AG04450 (cell line): Measurements from ENCODE around the gene DOLK. TPM values are rescaled to one million over a fixed set of nuclear protein-coding genes. Genes with fewer than 3 reads are reported as not detected.
"Not testable (repeated sequence)": the region's sequence is repeated elsewhere in the genome, so short reads cannot be mapped to it uniquely, and the experiment has no call there.

ENCODE experiments used
- CTCF ChIA-PET: fragments of 300-600, 350-600 bp; formaldehyde crosslinking; extraction: SDS; loops from one replicate; lab custom pipeline; 2022; ENCODE audit warnings: antibody characterized with exemption, inconsistent platforms; lab: Charles Lee
- POLR2A ChIA-PET: fragments of 350-600 bp; formaldehyde crosslinking; extraction: SDS; loops from one replicate; lab custom pipeline; 2021; ENCODE audit warnings: antibody characterized with exemption, inconsistent platforms; lab: Yijun Ruan, JAX
- DNase-seq: peaks from one replicate; pipeline ENCODE4 v3.0.0-alpha.2; 2011; ENCODE audit warnings: low read depth, low spot score
- H3K27ac ChIP-seq: one replicate; pipeline ENCODE4 v1.5.1; 2012; ENCODE audit warnings: low read depth, low read length, control low read depth
- H3K27me3 ChIP-seq: one replicate; pipeline ENCODE4 v1.6.0; 2012; ENCODE audit warnings: low read length; ENCODE audit not compliant: control insufficient read depth, insufficient read depth
- H3K4me3 ChIP-seq: 2 replicates; pipeline ENCODE4 v1.5.1; 2011; ENCODE audit warnings: mild to moderate bottlenecking, low read depth, low read length, control low read depth
- H3K9me3 ChIP-seq: 2 replicates; pipeline ENCODE4 v1.5.1; 2012; ENCODE audit warnings: low read length; ENCODE audit not compliant: control insufficient read depth, insufficient read depth
- polyA plus RNA-seq: library from polyadenylated mRNA; depleted of rRNA; stranded (reverse); fragments of >200 nt; gene quantifications from 2 replicates; pipeline ENCODE4 v1.2.3, GENCODE V29; 2011
- TF ChIP-seq, protein P1 (sequence below): IDR thresholded peaks from 2 replicates; pipeline ENCODE4 v1.5.1; 2011; ENCODE audit warnings: low read depth, low read length, control low read depth, inconsistent platforms

Gene DOLK
- polyA plus RNA-seq, 1 experiment: 31.4 TPM

DNA sequence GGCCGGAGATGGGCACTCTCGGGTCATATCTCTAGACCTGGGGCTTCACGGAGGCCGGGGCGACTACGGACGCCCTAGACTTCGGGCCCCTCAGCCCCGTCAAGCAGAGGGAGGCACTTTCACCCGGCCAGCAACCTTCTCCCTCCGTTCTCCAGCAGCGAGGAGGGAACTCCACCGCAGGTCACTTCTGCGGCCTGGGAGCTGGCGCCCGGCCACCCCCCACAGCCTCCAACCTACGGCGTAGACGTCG, 201 bp downstream of the DOLK start:
- TF ChIP-seq, protein P1, sequence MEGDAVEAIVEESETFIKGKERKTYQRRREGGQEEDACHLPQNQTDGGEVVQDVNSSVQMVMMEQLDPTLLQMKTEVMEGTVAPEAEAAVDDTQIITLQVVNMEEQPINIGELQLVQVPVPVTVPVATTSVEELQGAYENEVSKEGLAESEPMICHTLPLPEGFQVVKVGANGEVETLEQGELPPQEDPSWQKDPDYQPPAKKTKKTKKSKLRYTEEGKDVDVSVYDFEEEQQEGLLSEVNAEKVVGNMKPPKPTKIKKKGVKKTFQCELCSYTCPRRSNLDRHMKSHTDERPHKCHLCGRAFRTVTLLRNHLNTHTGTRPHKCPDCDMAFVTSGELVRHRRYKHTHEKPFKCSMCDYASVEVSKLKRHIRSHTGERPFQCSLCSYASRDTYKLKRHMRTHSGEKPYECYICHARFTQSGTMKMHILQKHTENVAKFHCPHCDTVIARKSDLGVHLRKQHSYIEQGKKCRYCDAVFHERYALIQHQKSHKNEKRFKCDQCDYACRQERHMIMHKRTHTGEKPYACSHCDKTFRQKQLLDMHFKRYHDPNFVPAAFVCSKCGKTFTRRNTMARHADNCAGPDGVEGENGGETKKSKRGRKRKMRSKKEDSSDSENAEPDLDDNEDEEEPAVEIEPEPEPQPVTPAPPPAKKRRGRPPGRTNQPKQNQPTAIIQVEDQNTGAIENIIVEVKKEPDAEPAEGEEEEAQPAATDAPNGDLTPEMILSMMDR: no peak
- POLR2A ChIA-PET: no interaction called here
- CTCF ChIA-PET: no interaction called here
- no peak for DNase-seq
- peaks cover 5% of the 10 kb centered on the region; the same call in 1 of the 2 replicates for H3K9me3 ChIP-seq
- no peaks in the 10 kb centered on the region for H3K27me3 ChIP-seq
- H3K4me3 ChIP-seq: peak overlapping the region; percentile 94
- peak overlapping the region; percentile 70 for H3K27ac ChIP-seq

DNA sequence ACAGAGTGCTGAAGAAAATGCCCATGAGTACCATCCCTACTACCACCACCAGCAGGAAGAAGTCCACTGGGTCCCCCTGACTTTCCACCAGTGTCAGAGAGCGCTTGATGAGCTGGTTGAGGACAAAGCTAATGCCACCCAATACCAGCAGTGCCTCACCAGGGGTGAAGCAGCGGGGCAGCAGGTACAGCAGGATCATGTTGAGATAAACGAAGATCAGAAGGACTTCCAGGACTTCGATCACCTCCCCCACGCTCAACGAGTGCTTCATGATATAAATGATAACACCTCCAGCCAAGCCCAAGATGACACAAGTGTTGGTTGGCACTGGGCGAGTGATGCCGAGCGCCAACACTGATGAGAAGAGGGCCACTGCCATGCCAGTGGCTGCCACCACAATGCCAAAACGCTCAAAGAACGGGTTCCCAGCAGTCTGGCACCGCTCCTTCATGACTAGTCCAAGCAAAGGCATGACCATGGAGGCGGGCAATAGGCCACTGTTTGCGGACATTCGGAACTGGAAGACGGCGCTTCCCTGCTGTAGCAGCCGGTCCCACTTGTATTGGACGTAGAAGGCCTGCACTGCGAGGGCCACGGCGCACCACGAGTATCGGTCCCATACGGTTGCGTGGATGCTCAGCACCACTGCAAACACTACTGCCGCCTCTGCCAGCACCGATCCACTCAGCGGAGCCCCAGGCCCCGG, 679 bp downstream of the DOLK start:
- no peaks in the 10 kb centered on the region for H3K27me3 ChIP-seq
- ChIA-PET CTCF (no interaction called here), POLR2A (no interaction called here)
- TF ChIP-seq, protein P1: no peak
- peak overlapping the region; percentile 70 for H3K27ac ChIP-seq
- H3K9me3 ChIP-seq: peaks cover 5% of the 10 kb centered on the region; the same call in 1 of the 2 replicates
- no peak for DNase-seq
- H3K4me3 ChIP-seq: peak overlapping the region; percentile 94

DNA sequence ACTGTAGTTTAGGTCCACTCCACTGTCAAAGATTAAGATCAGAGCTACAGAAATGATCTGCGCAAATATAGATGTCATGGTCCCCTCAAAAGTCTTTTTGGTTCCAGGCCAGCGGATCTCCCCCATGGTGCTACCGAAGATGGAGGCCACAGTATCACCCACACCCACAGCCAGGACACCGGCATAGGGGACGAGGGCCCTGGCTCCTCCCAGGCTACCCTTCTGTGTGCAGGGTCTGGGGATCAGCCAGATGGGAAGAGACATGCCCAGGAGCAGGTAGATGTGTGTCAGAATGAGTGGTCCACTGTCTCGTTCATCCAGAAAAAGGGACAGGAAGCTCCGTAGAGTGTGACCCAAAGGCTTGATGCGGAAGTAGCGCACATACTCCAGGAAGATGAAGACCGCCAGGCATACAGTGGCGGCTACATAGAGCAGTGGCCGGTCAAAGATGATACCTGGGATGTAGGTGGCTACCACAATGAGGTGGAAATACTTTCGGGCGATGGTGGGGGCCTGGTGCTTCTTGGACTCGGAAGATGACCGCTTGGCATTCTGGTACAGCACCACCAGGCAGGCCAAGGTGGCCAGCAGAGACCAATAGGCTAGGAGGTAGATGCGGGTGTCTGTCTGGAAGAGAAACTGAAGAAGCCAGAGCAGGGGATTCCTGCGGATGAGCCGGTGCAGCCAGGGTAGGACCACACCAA, 1.5 kb downstream of the DOLK start:
- TF ChIP-seq, protein P1: no peak
- Histone ChIP-seq H3K4me3 (no peak overlapping the region), H3K9me3 (peaks cover 5% of the 10 kb centered on the region; the same call in 1 of the 2 replicates), H3K27me3 (no peaks in the 10 kb centered on the region), H3K27ac (peak overlapping the region; percentile 12)
- CTCF ChIA-PET: interaction anchor here (1.3 kb wide), 1 partner anchor 18 kb away, joined by 7 read pairs; no protein-coding TSS in a partner anchor
- DNase-seq: no peak
- POLR2A ChIA-PET: no interaction called here

DNA sequence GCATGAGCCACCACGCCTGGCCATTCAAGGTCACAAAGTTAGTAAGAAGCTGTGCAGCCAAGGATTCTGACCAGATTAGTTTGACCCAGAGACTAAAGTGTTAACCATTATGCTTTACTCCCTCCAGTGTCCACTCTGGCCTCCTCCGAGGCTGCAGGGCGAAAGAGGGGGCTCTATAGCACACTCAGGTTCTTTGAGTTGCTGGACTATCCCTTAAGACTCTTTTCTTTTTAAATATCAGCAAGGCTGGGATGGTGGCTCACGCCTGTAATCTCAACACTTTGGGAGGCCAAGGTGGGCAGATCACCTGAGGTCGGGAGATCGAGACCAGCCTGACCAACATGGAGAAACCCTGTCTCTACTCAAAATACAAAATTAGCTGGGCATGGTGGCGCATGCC, 2.4 kb downstream of the DOLK start:
- CTCF ChIA-PET: interaction anchor here (1.3 kb wide), 1 partner anchor 17 kb away, joined by 7 read pairs; no protein-coding TSS in a partner anchor
- POLR2A ChIA-PET, H3K4me3 ChIP-seq, H3K27me3 ChIP-seq, H3K9me3 ChIP-seq, DNase-seq, H3K27ac ChIP-seq: not testable (repeated sequence)

DNA sequence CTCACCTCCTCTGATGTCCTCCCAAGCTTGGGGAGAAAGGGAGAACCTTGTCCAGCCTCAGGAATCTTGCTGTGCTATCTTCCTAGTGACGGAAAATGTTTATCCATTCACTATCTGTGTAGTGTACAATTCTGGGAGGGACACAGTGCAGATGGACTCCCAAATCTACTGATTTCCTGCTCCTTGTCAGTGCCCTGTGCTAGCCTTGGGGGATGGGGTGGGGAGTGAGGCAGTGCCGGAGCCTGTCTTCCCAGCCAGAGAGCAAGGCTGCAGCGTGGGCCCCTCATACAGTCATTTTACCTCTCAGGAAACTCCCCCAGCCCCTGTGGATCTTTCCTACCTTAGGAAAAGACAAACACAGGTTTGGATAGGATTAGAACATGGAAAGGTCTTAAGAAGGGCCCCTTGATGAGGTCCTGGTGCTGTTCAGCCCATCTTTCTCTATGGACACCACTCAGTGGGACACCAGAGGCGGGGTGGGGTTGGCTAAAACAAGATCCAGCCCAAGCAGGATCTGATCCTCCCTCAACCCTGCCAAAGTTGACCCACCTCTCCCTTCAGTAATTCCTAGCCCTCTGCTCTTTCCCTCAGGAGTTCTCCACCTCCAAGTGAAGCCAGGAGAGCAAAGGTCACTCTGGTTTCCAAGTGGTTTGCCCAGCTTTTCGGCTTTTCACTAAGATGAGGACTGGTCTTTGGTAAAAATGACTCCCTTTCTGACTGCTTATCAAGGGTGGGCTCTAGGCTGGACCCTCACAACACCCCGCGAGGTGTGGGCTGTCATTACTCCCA, 3.4 kb downstream of the DOLK start:
- Histone ChIP-seq H3K9me3 (peaks cover 5% of the 10 kb centered on the region; the same call in 1 of the 2 replicates), H3K27ac (no peak overlapping the region), H3K4me3 (no peak overlapping the region), H3K27me3 (no peaks in the 10 kb centered on the region)
- CTCF ChIA-PET: no interaction called here
- no peak for DNase-seq
- TF ChIP-seq, protein P1: no peak
- POLR2A ChIA-PET: no interaction called here
